Loucy (cell line): Measurements from ENCODE around the gene SKI.

Source experiments
- H2AFZ ChIP-seq: fragments of 200-600 bp; sonication (generic); 2 replicates; pipeline ENCODE4 v1.6.0; 2016; ENCODE audit warnings: antibody characterized with exemption, mild to moderate bottlenecking, low read length, moderate library complexity
- H3F3A ChIP-seq: fragments of 200-600 bp; 2 replicates; pipeline ENCODE4 v1.6.0; 2016; ENCODE audit warnings: antibody characterized with exemption, low read depth, mild to moderate bottlenecking
- H3K27me3 ChIP-seq: fragments of 200-600 bp; sonication (generic); 2 replicates; pipeline ENCODE4 v1.6.1; 2014; ENCODE audit warnings: low read length, mild to moderate bottlenecking; ENCODE audit not compliant: insufficient read depth, poor library complexity, severe bottlenecking
- H3K36me3 ChIP-seq: fragments of 200-600 bp; sonication (generic); 2 replicates; pipeline ENCODE4 v1.6.1; 2016; ENCODE audit warnings: low read length; ENCODE audit not compliant: insufficient read depth
- H3K4me1 ChIP-seq: fragments of 200-600 bp; sonication (generic); 2 replicates; pipeline ENCODE4 v1.5.1; 2014; ENCODE audit warnings: low read length, mild to moderate bottlenecking; ENCODE audit not compliant: insufficient read depth, poor library complexity, severe bottlenecking
- H3K4me2 ChIP-seq: fragments of 200-600 bp; sonication (generic); 2 replicates; pipeline ENCODE4 v1.6.0; 2014; ENCODE audit warnings: antibody characterized with exemption, low read length, low read depth, mild to moderate bottlenecking; ENCODE audit not compliant: poor library complexity, severe bottlenecking
- H3K4me3 ChIP-seq: fragments of 200-600 bp; sonication (generic); 2 replicates; pipeline ENCODE4 v1.5.1; 2014; ENCODE audit warnings: low read length, mild to moderate bottlenecking, mixed read lengths; ENCODE audit not compliant: poor library complexity, severe bottlenecking
- H3K79me2 ChIP-seq: fragments of 200-600 bp; sonication (generic); 2 replicates; pipeline ENCODE4 v1.6.1; 2014; ENCODE audit warnings: low read length; ENCODE audit not compliant: insufficient read depth
- H3K9ac ChIP-seq: fragments of 200-600 bp; sonication (generic); 2 replicates; pipeline ENCODE4 v1.6.0; 2014; ENCODE audit warnings: mild to moderate bottlenecking, low read depth, low read length, moderate library complexity; ENCODE audit not compliant: poor library complexity, severe bottlenecking
- H3K9me2 ChIP-seq: fragments of 200-600 bp; sonication (generic); replicated peaks from 2 replicates; pipeline ENCODE4 v1.6.1; 2016; ENCODE audit warnings: low read depth, low read length, mixed read lengths
- H3K9me3 ChIP-seq: fragments of 200-600 bp; sonication (generic); 2 replicates; pipeline ENCODE4 v1.6.1; 2014; ENCODE audit warnings: mild to moderate bottlenecking, antibody characterized with exemption, low read length, low read depth; ENCODE audit not compliant: insufficient read depth
- H4K20me1 ChIP-seq: fragments of 200-600 bp; sonication (generic); 2 replicates; pipeline ENCODE4 v1.6.0; 2014; ENCODE audit warnings: antibody characterized with exemption, low read length, mild to moderate bottlenecking; ENCODE audit not compliant: insufficient read depth, poor library complexity, severe bottlenecking
- CTCF ChIP-seq: fragments of 200-600 bp; sonication (generic); conservative IDR thresholded peaks from 2 replicates; pipeline ENCODE4 v1.5.1; 2014; ENCODE audit warnings: mild to moderate bottlenecking, antibody characterized with exemption, low read length
- EZH2phosphoT487 ChIP-seq: fragments of 200-600 bp; IDR thresholded peaks from 2 replicates; pipeline ENCODE4 v1.6.1; 2018; ENCODE audit warnings: antibody characterized with exemption, mild to moderate bottlenecking, moderate library complexity, borderline replicate concordance

SKI gene

DNA sequence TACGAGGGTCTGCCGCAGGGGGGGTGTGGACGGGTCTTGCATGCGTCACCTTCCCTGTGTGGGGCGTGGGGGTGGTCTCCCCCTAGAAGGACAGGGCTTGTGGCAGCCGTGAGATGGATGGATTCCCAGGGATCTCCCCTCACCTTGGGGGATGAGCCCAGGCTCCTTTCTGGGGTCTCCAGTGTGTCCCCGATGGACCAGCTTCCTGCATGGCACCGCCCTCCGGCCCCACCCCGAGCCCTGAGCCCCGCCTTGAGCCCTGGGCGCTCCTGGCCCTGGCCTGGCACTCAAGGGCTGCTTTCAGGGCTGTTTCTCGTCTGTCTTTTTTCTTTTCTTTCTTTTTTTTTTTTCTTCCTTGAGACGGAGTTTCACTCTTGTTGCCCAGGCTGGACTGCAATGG is 59.5 kb downstream of the SKI start:
- Histone ChIP-seq H3K27me3 (no peaks in the 10 kb centered on the region), H3K79me2 (peaks cover 67% of the 10 kb centered on the region)

DNA sequence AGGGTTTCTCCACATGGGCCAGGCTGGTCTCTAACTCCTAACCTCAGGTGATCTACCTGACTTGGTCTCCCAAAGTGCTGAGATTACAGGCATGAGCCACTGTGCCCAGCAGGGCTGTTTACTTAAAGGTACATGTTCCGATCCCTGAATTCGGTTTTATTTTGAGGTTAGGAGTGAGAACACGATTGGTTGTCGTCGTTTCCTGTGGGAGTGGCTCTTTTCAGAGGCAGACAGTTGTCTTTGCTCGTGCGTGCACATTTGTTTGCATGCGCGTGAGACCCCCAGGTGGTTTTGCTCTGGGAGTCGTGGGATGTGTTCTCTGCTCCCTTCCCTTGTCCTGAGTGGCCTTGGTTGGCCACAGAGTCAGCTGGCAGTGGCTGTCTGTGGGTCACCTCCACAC is 60.2 kb downstream of the SKI start:
- Histone ChIP-seq H3K36me3 (no peaks in the 10 kb centered on the region), H3F3A (no peaks in the 10 kb centered on the region), H4K20me1 (peaks cover 40% of the 10 kb centered on the region), H3K27me3 (no peaks in the 10 kb centered on the region), H3K79me2 (peaks cover 67% of the 10 kb centered on the region), H3K9me3 (no peaks in the 10 kb centered on the region), H3K4me2 (no peak overlapping the region), H3K9ac (no peak overlapping the region), H3K9me2 (no peaks in the 10 kb centered on the region), H3K4me3 (no peak overlapping the region), H2AFZ (no peak overlapping the region), H3K4me1 (peaks cover 37% of the 10 kb centered on the region)
- TF ChIP-seq EZH2phosphoT487 (no peak), CTCF (no peak)

More for the DNA sequence above, 59.5 kb downstream of the SKI start:
- no peaks in the 10 kb centered on the region for H3K9me2 ChIP-seq
- peaks cover 40% of the 10 kb centered on the region for H4K20me1 ChIP-seq
- TF ChIP-seq EZH2phosphoT487 (no peak), CTCF (no peak)
- H3F3A ChIP-seq, result no peaks in the 10 kb centered on the region
- H3K4me1 ChIP-seq, result peaks cover 37% of the 10 kb centered on the region
- no peak overlapping the region for H3K4me3 ChIP-seq
- no peaks in the 10 kb centered on the region for H3K36me3 ChIP-seq
- no peaks in the 10 kb centered on the region for H3K9me3 ChIP-seq
- H3K4me2 ChIP-seq, result no peak overlapping the region
- H2AFZ ChIP-seq, result no peak overlapping the region
- H3K9ac ChIP-seq, result no peak overlapping the region

- Histone ChIP-seq H3K9ac (no peak overlapping the region), H3K4me1 (peaks cover 39% of the 10 kb centered on the region), H3K9me3 (no peaks in the 10 kb centered on the region), H3F3A (no peaks in the 10 kb centered on the region), H3K4me2 (no peak overlapping the region), H3K27me3 (no peaks in the 10 kb centered on the region), H3K36me3 (no peaks in the 10 kb centered on the region), H3K9me2 (no peaks in the 10 kb centered on the region), H4K20me1 (peaks cover 40% of the 10 kb centered on the region), H3K4me3 (no peak overlapping the region), H2AFZ (no peak overlapping the region), H3K79me2 (peaks cover 67% of the 10 kb centered on the region)
- no peak for TF ChIP-seq CTCF
These were observed 60.9 kb downstream of the SKI start for GRCh38 chr1:2288816-2289536.
